Neutrophil (primary cell): ENCODE results near the gene KLHL8.
A peak's percentile ranks its signal among the peaks of the same experiment; 100 is the strongest.

Experiments
- H3K27ac ChIP-seq: fragments of 200-600 bp; sonication (generic); 2 replicates; pipeline ENCODE4 v1.5.1; 2016; ENCODE audit warnings: mild to moderate bottlenecking, moderate library complexity
- H3K27me3 ChIP-seq: fragments of 200-600 bp; sonication (generic); 2 replicates; pipeline ENCODE4 v1.6.0; 2016; ENCODE audit warnings: mild to moderate bottlenecking
- H3K36me3 ChIP-seq: fragments of 200-600 bp; sonication (generic); 2 replicates; pipeline ENCODE4 v1.5.1; 2017
- H3K4me1 ChIP-seq, 2 experiments: fragments of 200-600 bp in 1 of 2; sonication (generic) in 1 of 2; 1 replicate in 1 of 2; 2 replicates in 1 of 2; pipeline versions ENCODE4 v1.5.1 to v1.6.1; 2013 to 2016; ENCODE audit warnings: low read depth in 1 of 2, low read length in 1 of 2, mild to moderate bottlenecking in 1 of 2, moderate library complexity in 1 of 2; ENCODE audit not compliant: control insufficient read depth in 1 of 2, insufficient read depth in 1 of 2
- H3K4me3 ChIP-seq, 2 experiments: fragments of 200-600 bp in 1 of 2; sonication (generic) in 1 of 2; 1 replicate in 1 of 2; 2 replicates in 1 of 2; pipeline ENCODE4 v1.5.1; 2013 to 2016; ENCODE audit warnings: low read depth in 1 of 2, low read length in 1 of 2, mild to moderate bottlenecking in 1 of 2, moderate library complexity in 1 of 2
- H3K9me3 ChIP-seq: fragments of 200-600 bp; sonication (generic); 2 replicates; pipeline ENCODE4 v1.5.1; 2016
- CTCF ChIP-seq: fragments of 200-600 bp; sonication (generic); IDR thresholded peaks from 2 replicates; pipeline ENCODE4 v1.5.1; 2016; ENCODE audit warnings: antibody characterized with exemption

Gene KLHL8

GRCh38 chr4:87209182-87209581, 11.2 kb downstream of the KLHL8 start:
- Histone ChIP-seq H3K9me3 (no peaks in the 10 kb centered on the region), H3K27ac (peak overlapping the region; percentile 90)

GRCh38 chr4:87204559-87204958, 15.9 kb downstream of the KLHL8 start:
- Histone ChIP-seq H3K27me3 (no peaks in the 10 kb centered on the region), H3K9me3 (no peaks in the 10 kb centered on the region), H3K4me1 (peaks cover 9 to 10% of the 10 kb centered on the region in 2 experiments), H3K36me3 (no peaks in the 10 kb centered on the region), H3K27ac (no peak overlapping the region), H3K4me3 (no peak overlapping the region)
- TF ChIP-seq CTCF: no peak

More at GRCh38 chr4:87209182-87209581, 11.2 kb downstream of the KLHL8 start:
- no peak for TF ChIP-seq CTCF
- H3K27me3 ChIP-seq: no peaks in the 10 kb centered on the region
- peak overlapping the region; percentile 56 to 63 for H3K4me3 ChIP-seq
- H3K4me1 ChIP-seq: peaks cover 50 to 53% of the 10 kb centered on the region in 2 experiments
- H3K36me3 ChIP-seq: no peaks in the 10 kb centered on the region

- no peaks in the 10 kb centered on the region for H3K4me1 ChIP-seq
- H3K36me3 ChIP-seq: no peaks in the 10 kb centered on the region
- no peak overlapping the region for H3K27ac ChIP-seq
- no peak overlapping the region for H3K4me3 ChIP-seq
- no peaks in the 10 kb centered on the region for H3K27me3 ChIP-seq
- TF ChIP-seq CTCF: no peak
- H3K9me3 ChIP-seq: no peaks in the 10 kb centered on the region
These were observed 23.5 kb downstream of the KLHL8 start for GRCh38 chr4:87196927-87197326.

- Histone ChIP-seq H3K27me3 (no peaks in the 10 kb centered on the region), H3K9me3 (no peaks in the 10 kb centered on the region), H3K36me3 (no peaks in the 10 kb centered on the region), H3K4me1 (no peaks in the 10 kb centered on the region), H3K27ac (no peak overlapping the region), H3K4me3 (no peak overlapping the region)
- TF ChIP-seq CTCF: no peak
These were observed 24.3 kb downstream of the KLHL8 start for GRCh38 chr4:87196146-87196545.

- H3K36me3 ChIP-seq: no peaks in the 10 kb centered on the region
- no peak for TF ChIP-seq CTCF
- no peaks in the 10 kb centered on the region for H3K4me1 ChIP-seq
- no peaks in the 10 kb centered on the region for H3K9me3 ChIP-seq
- no peak overlapping the region for H3K27ac ChIP-seq
- no peaks in the 10 kb centered on the region for H3K27me3 ChIP-seq
- no peak overlapping the region for H3K4me3 ChIP-seq
These were observed 26.3 kb downstream of the KLHL8 start for GRCh38 chr4:87193958-87194675.
